Measurements from ENCODE around the gene LIM2. TPM values are rescaled to one million over a fixed set of nuclear protein-coding genes. Genes with fewer than 3 reads are reported as not detected.
A peak's percentile ranks its signal among the peaks of the same experiment; 100 is the strongest.
"Not testable (repeated sequence)": the region's sequence is repeated elsewhere in the genome, so short reads cannot be mapped to it uniquely, and the experiment has no call there.

Gene LIM2
- total and polyA plus RNA-seq, 2 donors from 2014 or later = not detected

DNA sequence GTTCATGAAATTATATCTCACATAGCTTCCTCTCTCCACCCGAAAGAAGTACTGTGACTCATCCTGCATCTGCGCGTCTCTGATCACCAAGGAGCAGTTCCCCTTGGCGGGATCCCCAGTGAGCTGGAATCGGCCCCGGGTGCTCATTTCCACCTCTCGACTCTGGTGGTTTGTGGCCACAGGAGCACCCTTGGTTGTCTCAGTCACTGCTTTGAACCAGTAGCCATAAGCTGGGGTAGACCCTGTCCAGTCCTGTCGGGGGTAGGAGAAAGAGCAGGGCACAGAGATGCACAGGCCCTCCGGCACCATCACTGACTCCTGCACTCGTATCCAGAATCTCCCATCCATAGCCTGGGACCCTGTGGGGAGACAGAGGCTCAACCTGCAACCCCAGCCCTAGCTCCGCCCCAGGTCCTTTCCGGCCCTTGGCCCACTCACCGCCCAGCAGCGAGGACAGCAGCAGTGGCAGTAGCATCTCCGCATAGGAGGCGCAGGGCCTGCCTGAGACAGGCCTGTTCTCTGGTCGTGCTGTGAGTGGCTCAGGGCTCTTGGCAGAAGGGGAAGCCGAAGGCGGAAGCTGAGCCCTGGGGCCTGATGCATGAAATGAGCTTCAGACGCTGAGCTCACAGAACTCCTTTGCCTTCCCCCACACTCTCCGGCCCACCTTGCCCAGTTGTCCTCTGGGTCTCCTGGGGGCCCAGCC is 29.5 kb upstream of the LIM2 start, which contains the start of gene SIGLEC10:
Gene SIGLEC10, minus strand, starts transcription at position 536 of the 703 bp plus-strand sequence. Its CDS starts 61 bp downstream, at position 475.
- TF ChIP-seq, protein P1, sequence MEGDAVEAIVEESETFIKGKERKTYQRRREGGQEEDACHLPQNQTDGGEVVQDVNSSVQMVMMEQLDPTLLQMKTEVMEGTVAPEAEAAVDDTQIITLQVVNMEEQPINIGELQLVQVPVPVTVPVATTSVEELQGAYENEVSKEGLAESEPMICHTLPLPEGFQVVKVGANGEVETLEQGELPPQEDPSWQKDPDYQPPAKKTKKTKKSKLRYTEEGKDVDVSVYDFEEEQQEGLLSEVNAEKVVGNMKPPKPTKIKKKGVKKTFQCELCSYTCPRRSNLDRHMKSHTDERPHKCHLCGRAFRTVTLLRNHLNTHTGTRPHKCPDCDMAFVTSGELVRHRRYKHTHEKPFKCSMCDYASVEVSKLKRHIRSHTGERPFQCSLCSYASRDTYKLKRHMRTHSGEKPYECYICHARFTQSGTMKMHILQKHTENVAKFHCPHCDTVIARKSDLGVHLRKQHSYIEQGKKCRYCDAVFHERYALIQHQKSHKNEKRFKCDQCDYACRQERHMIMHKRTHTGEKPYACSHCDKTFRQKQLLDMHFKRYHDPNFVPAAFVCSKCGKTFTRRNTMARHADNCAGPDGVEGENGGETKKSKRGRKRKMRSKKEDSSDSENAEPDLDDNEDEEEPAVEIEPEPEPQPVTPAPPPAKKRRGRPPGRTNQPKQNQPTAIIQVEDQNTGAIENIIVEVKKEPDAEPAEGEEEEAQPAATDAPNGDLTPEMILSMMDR (IDR thresholded peaks at IDR 0.05; ENCODE audit: borderline replicate concordance, extremely low read depth, insufficient read depth) = no peak
- FAIRE-seq = no peak
- Histone ChIP-seq H3K9ac (ENCODE audit: low read length in 3 of 3) (no peak within 1 kb of the TSS), H3K27ac (ENCODE audit: low read depth in 2 of 2, low read length in 2 of 2) (no peak within 1 kb of the TSS), H3K36me3 (ENCODE audit: control insufficient read depth in 2 of 3, insufficient read depth in 3 of 3, low read length in 3 of 3) (no peaks in the 10 kb centered on the region), H3K27me3 (ENCODE audit: control insufficient read depth, insufficient read depth, low read length) (no peaks in the 10 kb centered on the region), H3K4me3 (ENCODE audit: low read length in 3 of 3) (no peak within 1 kb of the TSS), H3K4me1 (ENCODE audit: control insufficient read depth in 2 of 3, insufficient read depth in 2 of 3, low read depth in 1 of 3, low read length in 3 of 3) (no peaks in the 10 kb centered on the region), H3K9me3 (ENCODE audit: control insufficient read depth in 2 of 3, insufficient read depth in 1 of 3, low read length in 3 of 3) (no peaks in the 10 kb centered on the region)
- DNase-seq = peak in 1 of 5 donors; percentile 80
- intact Hi-C loops (cut with DNase I) = no loop called here

DNA sequence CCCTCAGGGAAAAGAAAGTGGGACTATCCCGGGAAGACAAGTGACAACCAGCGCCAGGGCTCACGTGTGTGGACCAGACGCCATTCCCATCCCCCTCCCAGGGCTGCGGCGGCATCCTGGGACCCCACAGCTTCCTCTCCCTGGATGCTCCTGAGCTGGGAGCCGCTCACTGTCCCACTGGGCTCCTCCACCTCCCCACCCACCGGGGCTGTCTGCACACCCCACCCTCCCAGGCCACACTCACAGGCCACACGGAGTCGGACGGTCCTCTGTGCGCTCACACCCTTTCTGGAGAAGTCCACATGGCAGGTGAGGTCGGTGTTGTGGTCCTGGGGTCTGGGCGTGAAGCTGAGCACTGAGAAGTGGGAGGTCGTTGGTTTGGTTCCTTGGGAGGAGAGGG is 28.6 kb upstream of the LIM2 start:
- DNase-seq = peak in 1 of 5 donors; percentile 66
- H3K27me3 ChIP-seq (ENCODE audit: control insufficient read depth, insufficient read depth, low read length); FAIRE-seq; H3K9me3 ChIP-seq (ENCODE audit: control insufficient read depth in 2 of 3, insufficient read depth in 1 of 3, low read length in 3 of 3); H3K4me3 ChIP-seq (ENCODE audit: low read length in 3 of 3); intact Hi-C loops (cut with DNase I); H3K36me3 ChIP-seq (ENCODE audit: control insufficient read depth in 2 of 3, insufficient read depth in 3 of 3, low read length in 3 of 3); H3K27ac ChIP-seq (ENCODE audit: low read depth in 2 of 2, low read length in 2 of 2); H3K9ac ChIP-seq (ENCODE audit: low read length in 3 of 3); H3K4me1 ChIP-seq (ENCODE audit: control insufficient read depth in 2 of 3, insufficient read depth in 2 of 3, low read depth in 1 of 3, low read length in 3 of 3): not testable (repeated sequence)

DNA sequence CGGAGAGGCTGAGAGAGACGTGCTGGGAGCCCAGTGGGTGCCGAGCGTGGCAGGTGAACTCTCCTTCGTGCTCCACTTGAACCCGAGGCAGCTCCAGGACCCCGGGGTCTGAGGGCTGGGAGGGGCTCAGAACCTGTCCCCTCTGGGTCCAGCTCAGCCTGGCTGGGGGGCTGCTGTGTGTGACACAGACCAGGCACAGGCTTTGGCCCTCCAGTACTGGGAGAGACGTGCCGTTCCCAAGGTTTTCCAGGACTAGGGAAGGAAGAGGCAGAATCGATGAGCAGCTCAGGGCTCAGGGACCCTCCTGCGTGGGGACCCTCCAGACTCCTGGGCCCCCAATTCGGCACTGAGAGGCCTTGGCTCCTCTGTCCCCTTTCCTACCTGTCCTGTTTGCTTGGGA is 27.4 kb upstream of the LIM2 start:
- no peaks in the 10 kb centered on the region for H3K36me3 ChIP-seq (ENCODE audit: control insufficient read depth in 2 of 3, insufficient read depth in 3 of 3, low read length in 3 of 3)
- no peaks in the 10 kb centered on the region for H3K9me3 ChIP-seq (ENCODE audit: control insufficient read depth in 2 of 3, insufficient read depth in 1 of 3, low read length in 3 of 3)
- no peaks in the 10 kb centered on the region for H3K4me1 ChIP-seq (ENCODE audit: control insufficient read depth in 2 of 3, insufficient read depth in 2 of 3, low read depth in 1 of 3, low read length in 3 of 3)
- DNase-seq (peak in 1 of 5 donors; percentile 51), FAIRE-seq (no peak)
- intact Hi-C loops (cut with DNase I) = no loop called here
- H3K4me3 ChIP-seq (ENCODE audit: low read length in 3 of 3) = no peak overlapping the region
- no peak overlapping the region for H3K9ac ChIP-seq (ENCODE audit: low read length in 3 of 3)
- H3K27me3 ChIP-seq (ENCODE audit: control insufficient read depth, insufficient read depth, low read length) = no peaks in the 10 kb centered on the region
- TF ChIP-seq, protein P1 (IDR thresholded peaks at IDR 0.05; ENCODE audit: borderline replicate concordance, extremely low read depth, insufficient read depth) = no peak
- no peak overlapping the region for H3K27ac ChIP-seq (ENCODE audit: low read depth in 2 of 2, low read length in 2 of 2)

DNA sequence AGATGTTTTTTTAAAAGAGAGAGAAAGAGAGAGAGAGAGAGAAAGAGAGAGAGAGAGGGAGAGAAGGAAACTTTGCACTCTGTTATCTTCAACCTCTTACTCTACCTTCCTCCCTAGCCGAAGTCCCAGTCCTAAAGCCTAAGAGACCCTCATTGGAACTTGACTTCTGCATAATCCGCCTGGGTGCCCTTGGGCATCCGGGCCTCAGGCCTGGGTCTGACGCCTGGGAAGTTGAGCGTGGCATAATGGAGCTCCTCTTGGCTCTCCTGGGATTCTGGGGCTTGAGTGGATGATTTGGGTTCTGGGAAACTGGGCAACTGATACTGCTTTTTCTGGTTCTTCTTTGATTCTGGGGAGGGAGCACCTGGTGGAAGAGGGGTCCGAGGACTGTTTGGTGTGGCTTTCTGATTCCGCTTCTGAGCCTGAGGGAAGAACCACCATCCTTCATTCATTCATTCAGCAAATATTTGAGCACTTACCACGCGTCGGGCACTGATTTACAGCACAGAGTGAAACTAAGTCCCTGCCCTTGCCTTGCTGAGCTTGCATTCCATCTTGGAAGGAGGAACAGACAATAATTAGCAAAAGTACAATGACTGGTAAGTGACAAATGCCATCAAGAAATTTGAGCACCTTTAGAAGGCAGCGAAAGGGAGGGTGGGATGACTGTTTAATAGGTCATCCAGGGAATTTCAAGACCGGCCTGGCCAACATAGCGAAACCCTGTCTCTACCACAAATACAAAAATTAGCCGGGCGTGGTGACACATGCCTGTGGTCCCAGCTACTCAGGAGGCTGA is 23.4 kb upstream of the LIM2 start:
- H3K4me3 ChIP-seq (ENCODE audit: low read length in 3 of 3) = no peak overlapping the region
- FAIRE-seq = no peak
- H3K27ac ChIP-seq (ENCODE audit: low read depth in 2 of 2, low read length in 2 of 2) = no peak overlapping the region
- H3K4me1 ChIP-seq (ENCODE audit: control insufficient read depth in 2 of 3, insufficient read depth in 2 of 3, low read depth in 1 of 3, low read length in 3 of 3) = no peaks in the 10 kb centered on the region
- DNase-seq = no peak
- no peaks in the 10 kb centered on the region for H3K27me3 ChIP-seq (ENCODE audit: control insufficient read depth, insufficient read depth, low read length)
- intact Hi-C loops (cut with DNase I) = no loop called here
- H3K9ac ChIP-seq (ENCODE audit: low read length in 3 of 3) = no peak overlapping the region
- TF ChIP-seq, protein P1 (IDR thresholded peaks at IDR 0.05; ENCODE audit: borderline replicate concordance, extremely low read depth, insufficient read depth) = no peak
- no peaks in the 10 kb centered on the region for H3K36me3 ChIP-seq (ENCODE audit: control insufficient read depth in 2 of 3, insufficient read depth in 3 of 3, low read length in 3 of 3)
- H3K9me3 ChIP-seq (ENCODE audit: control insufficient read depth in 2 of 3, insufficient read depth in 1 of 3, low read length in 3 of 3) = no peaks in the 10 kb centered on the region
